CD14-positive monocyte (primary cell): ENCODE data around the gene BHLHE23. TPM values are rescaled to one million over a fixed set of nuclear protein-coding genes. Genes with fewer than 3 reads are reported as not detected.

Experiments used
- DNase-seq, 3 donors: peaks; one replicate each; pipeline ENCODE4 v3.0.0-alpha.2; 2011 to 2022
- H2AFZ ChIP-seq: 2 replicates; pipeline ENCODE4 v1.6.0; 2012; ENCODE audit warnings: mild to moderate bottlenecking, low read depth, low read length, inconsistent platforms; ENCODE audit not compliant: insufficient read depth, poor library complexity, severe bottlenecking
- H3K27ac ChIP-seq, 2 donors: 1 replicate in 1 of 2; 2 replicates in 1 of 2; pipeline ENCODE4 v1.5.1; 2012 to 2013; ENCODE audit warnings: low read length in 2 of 2, control low read depth in 1 of 2, inconsistent platforms in 1 of 2, low read depth in 1 of 2, mild to moderate bottlenecking in 1 of 2
- H3K27me3 ChIP-seq, 2 donors: one replicate each; pipeline versions ENCODE4 v1.6.0 to v1.6.1; 2011 to 2013; ENCODE audit warnings: low read length in 2 of 2; ENCODE audit not compliant: control insufficient read depth in 2 of 2, insufficient read depth in 2 of 2
- H3K36me3 ChIP-seq, 2 donors: replicated peaks in 1 of 2; 1 replicate in 1 of 2; 2 replicates in 1 of 2; pipeline versions ENCODE4 v1.5.1 to v1.6.1; 2012 to 2013; ENCODE audit warnings: low read length in 2 of 2, control low read depth in 1 of 2, inconsistent platforms in 1 of 2, mild to moderate bottlenecking in 1 of 2; ENCODE audit not compliant: insufficient read depth in 2 of 2, control insufficient read depth in 1 of 2
- H3K4me1 ChIP-seq, 2 donors: 1 replicate in 1 of 2; 2 replicates in 1 of 2; pipeline versions ENCODE4 v1.5.1 to v1.6.1; 2012 to 2013; ENCODE audit warnings: low read length in 2 of 2, control low read depth in 1 of 2, inconsistent platforms in 1 of 2, mild to moderate bottlenecking in 1 of 2, moderate library complexity in 1 of 2; ENCODE audit not compliant: insufficient read depth in 2 of 2, control insufficient read depth in 1 of 2
- H3K4me2 ChIP-seq: replicated peaks from 2 replicates; pipeline ENCODE3; 2012; ENCODE audit warnings: low read length, moderate library complexity, mild to moderate bottlenecking; ENCODE audit not compliant: poor library complexity, severe bottlenecking; ENCODE audit errors: extremely low read depth
- H3K4me3 ChIP-seq, 3 experiments: fragments of 200-600 bp in 1 of 3; sonication (generic) in 1 of 3; replicated peaks in 1 of 3; 1 replicate in 2 of 3; 2 replicates in 1 of 3; pipeline ENCODE4 v1.5.1; 2011 to 2013; ENCODE audit warnings: low read length in 3 of 3, mild to moderate bottlenecking in 3 of 3, control low read depth in 2 of 3, low read depth in 2 of 3, inconsistent platforms in 1 of 3, moderate library complexity in 1 of 3
- H3K79me2 ChIP-seq: 2 replicates; pipeline ENCODE4 v1.6.0; 2012; ENCODE audit warnings: mild to moderate bottlenecking, control low read depth, inconsistent platforms, low read length, moderate library complexity; ENCODE audit not compliant: insufficient read depth
- H3K9ac ChIP-seq: 2 replicates; pipeline ENCODE4 v1.6.0; 2017; ENCODE audit warnings: low read length, mild to moderate bottlenecking; ENCODE audit not compliant: insufficient read depth, poor library complexity, severe bottlenecking
- H3K9me3 ChIP-seq, 2 donors: replicated peaks in 1 of 2; 1 replicate in 1 of 2; 2 replicates in 1 of 2; pipeline versions ENCODE4 v1.5.1 to v1.6.1; 2012 to 2013; ENCODE audit warnings: low read length in 2 of 2, control low read depth in 1 of 2; ENCODE audit not compliant: control insufficient read depth in 1 of 2, insufficient read depth in 1 of 2
- H4K20me1 ChIP-seq: 2 replicates; pipeline ENCODE4 v1.6.0; 2012; ENCODE audit warnings: mild to moderate bottlenecking, low read length, control low read depth, moderate library complexity; ENCODE audit not compliant: insufficient read depth
- H3K27ac Mint-ChIP-seq, 7 donors: one replicate each; pipeline ENCODE4 v1.8.0; 2020; ENCODE audit warnings: mild to moderate bottlenecking in 7 of 7, mixed read lengths in 7 of 7, moderate library complexity in 6 of 7, inconsistent platforms in 2 of 7
- H3K27me3 Mint-ChIP-seq, 3 donors: one replicate each; pipeline ENCODE4 v1.8.0; 2021 to 2022; ENCODE audit warnings: low read depth in 3 of 3, mild to moderate bottlenecking in 3 of 3, mixed read lengths in 3 of 3, moderate library complexity in 3 of 3, inconsistent platforms in 1 of 3
- H3K36me3 Mint-ChIP-seq, 2 donors: one replicate each; pipeline ENCODE4 v1.8.0; 2020; ENCODE audit warnings: mixed read lengths in 2 of 2, inconsistent platforms in 1 of 2, mild to moderate bottlenecking in 1 of 2
- H3K4me1 Mint-ChIP-seq: one replicate; pipeline ENCODE4 v1.8.0; 2020; ENCODE audit warnings: mild to moderate bottlenecking, mixed read lengths
- H3K4me3 Mint-ChIP-seq, 2 donors: one replicate each; pipeline ENCODE4 v1.8.0; 2020; ENCODE audit warnings: mild to moderate bottlenecking in 2 of 2, mixed read lengths in 2 of 2, moderate library complexity in 1 of 2
- H3K9me3 Mint-ChIP-seq, 7 donors: one replicate each; pipeline ENCODE4 v1.8.0; 2020 to 2022; ENCODE audit warnings: mixed read lengths in 7 of 7, mild to moderate bottlenecking in 6 of 7, moderate library complexity in 6 of 7, inconsistent platforms in 2 of 7
- CTCF ChIP-seq: fragments of 200-600 bp; IDR thresholded peaks from one replicate; pipeline ENCODE4 v1.8.0; 2022; ENCODE audit warnings: antibody characterized with exemption, mild to moderate bottlenecking
- WGBS: methylation state at CpG from one replicate; pipeline ENCODE4 v1.1.5; 2013; ENCODE audit warnings: missing lambda C conversion rate; ENCODE audit not compliant: insufficient coverage; 5-methylcytosine and 5-hydroxymethylcytosine counted together
- intact Hi-C, 2 donors: fragments of 100-400 bp; cut with micrococcal nuclease; formaldehyde crosslinking; loops; one replicate each; pipeline versions ENCODE4 v1.15.0 to v1.15.1; 2023
- polyA plus RNA-seq, 3 donors: library from polyadenylated mRNA; depleted of rRNA in 1 of 3; unstranded in 2 of 3; stranded (reverse) in 1 of 3; fragments of 300-500 nt in 2 of 3; fragments of >200 nt in 1 of 3; fragmentation: Illumina TruSeq in 2 of 3; gene quantifications; 1 replicate in 2 of 3; 2 replicates in 1 of 3; pipeline ENCODE4 v1.2.3, GENCODE V29; 2012 to 2021

The BHLHE23 gene
- polyA plus RNA-seq, 3 donors = not detected

GRCh38 chr20:62967149-62967501, 39.6 kb downstream of the BHLHE23 start:
- H3K79me2 ChIP-seq = no peaks in the 10 kb centered on the region
- DNase-seq = no peak
- Mint-ChIP-seq H3K4me3 (no peak overlapping the region), H3K27me3 (peaks cover 19 to 28% (median 25%) of the 10 kb centered on the region in 3 donors), H3K9me3 (peaks cover 0 to under 1% (median 0%) of the 10 kb centered on the region in 7 donors), H3K27ac (no peak overlapping the region), H3K36me3 (peaks cover 20 to 41% of the 10 kb centered on the region in 2 donors), H3K4me1 (peaks cover 8% of the 10 kb centered on the region)
- no peak overlapping the region for H3K4me2 ChIP-seq
- intact Hi-C loops = no loop called here
- TF ChIP-seq CTCF = no peak
- H3K36me3 ChIP-seq = peaks cover 15 to 31% of the 10 kb centered on the region in 2 donors
- no peak overlapping the region for H3K27ac ChIP-seq
- no peaks in the 10 kb centered on the region for H3K4me1 ChIP-seq
- WGBS = 93% methylated on average over 6 of the region's 6 CpGs
- H3K27me3 ChIP-seq = peaks cover 0 to 16% of the 10 kb centered on the region in 2 donors
- no peak overlapping the region for H3K4me3 ChIP-seq
- H2AFZ ChIP-seq = no peak overlapping the region
- no peaks in the 10 kb centered on the region for H4K20me1 ChIP-seq
- H3K9me3 ChIP-seq = no peaks in the 10 kb centered on the region
- H3K9ac ChIP-seq = no peak overlapping the region

- Histone ChIP-seq H3K36me3 (peaks cover 16 to 35% of the 10 kb centered on the region in 2 donors), H3K4me1 (no peaks in the 10 kb centered on the region), H3K79me2 (no peaks in the 10 kb centered on the region), H3K27me3 (peaks cover 0 to 16% of the 10 kb centered on the region in 2 donors), H3K9me3 (no peaks in the 10 kb centered on the region), H3K27ac (no peak overlapping the region), H2AFZ (no peak overlapping the region), H3K9ac (no peak overlapping the region), H3K4me2 (no peak overlapping the region), H3K4me3 (no peak overlapping the region), H4K20me1 (no peaks in the 10 kb centered on the region)
- Mint-ChIP-seq H3K4me1 (peaks cover 5% of the 10 kb centered on the region), H3K36me3 (peaks cover 23 to 47% of the 10 kb centered on the region in 2 donors), H3K27ac (no peak overlapping the region), H3K27me3 (peaks cover 16 to 21% (median 18%) of the 10 kb centered on the region in 3 donors), H3K9me3 (no peaks in the 10 kb centered on the region), H3K4me3 (no peak overlapping the region)
- WGBS = 94% methylated on average over 24 of the region's 27 CpGs
- DNase-seq = no peak
- TF ChIP-seq CTCF = no peak
- intact Hi-C loops = no loop called here
Measured at GRCh38 chr20:62966212-62967148, 40.3 kb downstream of the BHLHE23 start.
